GM23338 (cell line): ENCODE data around the gene DOCK4. TPM values are rescaled to one million over a fixed set of nuclear protein-coding genes. Genes with fewer than 3 reads are reported as not detected.

ENCODE experiments used
- ATAC-seq: fragments of 200-7000 bp; cut with Tn5 transposase; 3 replicates; pipeline ENCODE4 v1.9.1; 2020
- DNase-seq: peaks from one replicate; pipeline ENCODE4 v3.0.0-alpha.2; 2015; ENCODE audit warnings: low spot score
- H2AFZ ChIP-seq: fragments of 200-600 bp; sonication (generic); 2 replicates; pipeline ENCODE4 v1.8.0; 2016; ENCODE audit warnings: antibody characterized with exemption, mild to moderate bottlenecking, moderate library complexity
- H3F3A ChIP-seq: fragments of 200-600 bp; sonication (generic); replicated peaks from 2 replicates; pipeline ENCODE4 v1.8.0; 2017; ENCODE audit warnings: antibody characterized with exemption, mixed run types, low read depth
- H3K27ac ChIP-seq: fragments of 200-600 bp; sonication (generic); 2 replicates; pipeline ENCODE4 v1.6.1; 2016; ENCODE audit warnings: low read depth
- H3K27me3 ChIP-seq: fragments of 200-600 bp; sonication (generic); 2 replicates; pipeline ENCODE4 v1.8.0; 2016; ENCODE audit warnings: mild to moderate bottlenecking, mixed run types, moderate library complexity; ENCODE audit not compliant: insufficient read depth
- H3K36me3 ChIP-seq: fragments of 200-600 bp; sonication (generic); 2 replicates; pipeline ENCODE4 v1.8.0; 2016; ENCODE audit warnings: mild to moderate bottlenecking; ENCODE audit not compliant: insufficient read depth
- H3K4me1 ChIP-seq: fragments of 200-600 bp; sonication (generic); 2 replicates; pipeline ENCODE4 v1.8.0; 2016; ENCODE audit warnings: mild to moderate bottlenecking, moderate library complexity; ENCODE audit not compliant: insufficient read depth
- H3K4me2 ChIP-seq: fragments of 200-600 bp; sonication (generic); 2 replicates; pipeline ENCODE4 v1.7.1; 2017; ENCODE audit warnings: mixed run types
- H3K4me3 ChIP-seq: fragments of 200-600 bp; sonication (generic); 2 replicates; pipeline ENCODE4 v1.6.1; 2016; ENCODE audit warnings: mixed run types
- H3K79me2 ChIP-seq: fragments of 200-600 bp; sonication (generic); replicated peaks from 2 replicates; pipeline ENCODE4 v1.8.0; 2017; ENCODE audit warnings: mild to moderate bottlenecking; ENCODE audit not compliant: insufficient read depth
- H3K9me2 ChIP-seq: fragments of 200-600 bp; sonication (generic); 2 replicates; pipeline ENCODE4 v1.8.0; 2017; ENCODE audit not compliant: insufficient read depth
- H4K20me1 ChIP-seq: fragments of 200-600 bp; sonication (generic); replicated peaks from 2 replicates; pipeline ENCODE4 v1.8.0; 2017; ENCODE audit warnings: mild to moderate bottlenecking; ENCODE audit not compliant: insufficient read depth
- H3K27ac Mint-ChIP-seq: 2 replicates; pipeline ENCODE4 v1.8.0; 2020; ENCODE audit warnings: inconsistent platforms, mild to moderate bottlenecking, moderate library complexity, mixed read lengths
- H3K27me3 Mint-ChIP-seq: 3 replicates; pipeline ENCODE4 v1.8.0; 2022; ENCODE audit warnings: low read depth, mild to moderate bottlenecking, moderate library complexity, mixed read lengths, inconsistent platforms; ENCODE audit not compliant: insufficient read depth, poor library complexity
- H3K36me3 Mint-ChIP-seq: 3 replicates; pipeline ENCODE4 v1.8.0; 2021; ENCODE audit warnings: low read depth, mild to moderate bottlenecking, inconsistent platforms, moderate library complexity, mixed read lengths
- H3K4me1 Mint-ChIP-seq: 3 replicates; pipeline ENCODE4 v1.8.0; 2020; ENCODE audit warnings: mild to moderate bottlenecking, inconsistent platforms, mixed read lengths
- H3K4me3 Mint-ChIP-seq: 3 replicates; pipeline ENCODE4 v1.8.0; 2021; ENCODE audit warnings: moderate library complexity, mild to moderate bottlenecking, inconsistent platforms, mixed read lengths
- H3K9me3 Mint-ChIP-seq: 3 replicates; pipeline ENCODE4 v1.8.0; 2020; ENCODE audit warnings: moderate library complexity, mild to moderate bottlenecking, inconsistent platforms, mixed read lengths
- CREB1 ChIP-seq: fragments of 250-450 bp; sonication (Bioruptor Pico); IDR thresholded peaks from 2 replicates; pipeline ENCODE4 v1.5.0; 2020; ENCODE audit warnings: low read depth, mild to moderate bottlenecking, moderate library complexity
- EZH2 ChIP-seq: fragments of 200-600 bp; sonication (generic); IDR thresholded peaks from one replicate; pipeline ENCODE4 v1.8.0; 2017; ENCODE audit warnings: antibody characterized with exemption, mild to moderate bottlenecking, low read depth; ENCODE audit not compliant: unreplicated experiment
- EZH2phosphoT487 ChIP-seq: fragments of 200-600 bp; sonication (generic); IDR thresholded peaks from one replicate; pipeline ENCODE4 v1.8.1; 2018; ENCODE audit warnings: antibody characterized with exemption; ENCODE audit not compliant: unreplicated experiment
- JUNB ChIP-seq: IDR thresholded peaks from one replicate; pipeline ENCODE4 v1.6.1; 2016; ENCODE audit warnings: antibody characterized with exemption; ENCODE audit not compliant: unreplicated experiment
- NANOG ChIP-seq: IDR thresholded peaks from 2 replicates; pipeline ENCODE4 v1.6.1; 2016; ENCODE audit warnings: antibody characterized with exemption, borderline replicate concordance
- POLR2AphosphoS5 ChIP-seq: IDR thresholded peaks from 2 replicates; pipeline ENCODE4 v1.6.1; 2016; ENCODE audit warnings: antibody characterized with exemption, low read depth
- STAT1 ChIP-seq: IDR thresholded peaks from one replicate; pipeline ENCODE4 v1.6.1; 2016; ENCODE audit warnings: antibody characterized with exemption; ENCODE audit not compliant: unreplicated experiment
- ZNF114 ChIP-seq: fragments of 250-450 bp; sonication (Bioruptor Pico); IDR thresholded peaks from 2 replicates; pipeline ENCODE4 v1.5.0; 2020; ENCODE audit warnings: mild to moderate bottlenecking, moderate library complexity
- ZNF331 ChIP-seq: fragments of 250-450 bp; sonication (Bioruptor Pico); IDR thresholded peaks from 2 replicates; pipeline ENCODE4 v1.5.0; 2020; ENCODE audit warnings: low read depth, mild to moderate bottlenecking, moderate library complexity
- polyA plus RNA-seq: library from polyadenylated mRNA; unstranded; fragments of >200 nt; fragmentation: Nextera tagmentation; extraction: Ambion mirVana; gene quantifications from 2 replicates; pipeline ENCODE4 v1.2.1, GENCODE V29; 2016
- total RNA-seq: library from RNA; depleted of rRNA; stranded (reverse); fragments of >200 nt; shearing (Covaris generic); gene quantifications from 2 replicates; pipeline ENCODE4 v1.2.3, GENCODE V29; 2014
- TF ChIP-seq, protein P1 (sequence below): fragments of 250-450 bp; sonication (Bioruptor Pico); IDR thresholded peaks from 2 replicates; pipeline ENCODE4 v1.5.0; 2020; ENCODE audit warnings: mild to moderate bottlenecking, moderate library complexity
- TF ChIP-seq, protein P2 (sequence below), 2 experiments: fragments of 200-600 bp in 1 of 2; sonication (generic) in 1 of 2; conservative IDR thresholded peaks; 2 replicates each; pipeline versions ENCODE4 v1.5.1 to v1.6.1; 2016 to 2017; ENCODE audit warnings: antibody characterized with exemption in 2 of 2, low read depth in 2 of 2, mild to moderate bottlenecking in 2 of 2, moderate library complexity in 1 of 2
- TF ChIP-seq, protein P3 (sequence below): IDR thresholded peaks from 2 replicates; pipeline ENCODE4 v1.6.1; 2016; ENCODE audit warnings: antibody characterized with exemption
- TF ChIP-seq, protein P4 (sequence below): IDR thresholded peaks from one replicate; pipeline ENCODE4 v1.6.1; 2018; ENCODE audit warnings: antibody characterized with exemption; ENCODE audit not compliant: unreplicated experiment

DOCK4 gene
- total and polyA plus RNA-seq, 2 experiments from 2014 or later = 6.3 to 33.8 TPM

DNA sequence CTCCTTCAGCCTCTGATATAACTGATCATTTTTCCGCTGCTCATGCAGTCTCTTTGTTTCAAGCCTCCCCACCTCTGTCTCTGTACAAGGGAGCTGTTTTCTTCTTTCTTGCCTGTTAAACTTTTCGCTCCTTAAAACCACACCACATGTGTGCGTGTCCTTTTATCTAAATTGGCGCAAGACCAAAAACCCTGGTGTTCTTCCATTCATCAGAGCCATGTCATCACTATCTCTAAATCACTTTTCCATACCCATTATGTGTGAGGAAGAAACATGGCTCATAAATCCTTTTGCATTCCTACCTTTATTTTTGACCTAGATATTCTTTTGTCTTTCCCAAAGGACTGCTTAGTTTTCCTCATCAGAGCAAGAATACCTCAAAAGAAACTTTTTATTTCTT lies 404.9 kb downstream of the DOCK4 start:
- Histone ChIP-seq H3K36me3 (peaks cover 20% of the 10 kb centered on the region; the same call in 1 of the 2 replicates), H3K27ac (no peak overlapping the region), H3F3A (no peaks in the 10 kb centered on the region), H3K4me1 (no peaks in the 10 kb centered on the region), H3K27me3 (no peaks in the 10 kb centered on the region), H3K9me2 (0 out of 2 replicates have a peak, but pooled peaks cover 3% of the 10 kb centered on the region), H3K4me3 (no peak overlapping the region), H2AFZ (no peak overlapping the region), H3K4me2 (no peak overlapping the region), H3K79me2 (no peaks in the 10 kb centered on the region), H4K20me1 (no peaks in the 10 kb centered on the region)
- no peak for ATAC-seq
- Mint-ChIP-seq H3K27ac (no peak overlapping the region), H3K9me3 (peaks cover 49% of the 10 kb centered on the region), H3K36me3 (peaks cover 71% of the 10 kb centered on the region), H3K27me3 (no peaks in the 10 kb centered on the region), H3K4me3 (no peak overlapping the region), H3K4me1 (no peaks in the 10 kb centered on the region)
- TF ChIP-seq EZH2 = no peak
- no peak for TF ChIP-seq ZNF114 (CRISPR knock-in tag)
- TF ChIP-seq STAT1 = no peak
- TF ChIP-seq, protein P1, sequence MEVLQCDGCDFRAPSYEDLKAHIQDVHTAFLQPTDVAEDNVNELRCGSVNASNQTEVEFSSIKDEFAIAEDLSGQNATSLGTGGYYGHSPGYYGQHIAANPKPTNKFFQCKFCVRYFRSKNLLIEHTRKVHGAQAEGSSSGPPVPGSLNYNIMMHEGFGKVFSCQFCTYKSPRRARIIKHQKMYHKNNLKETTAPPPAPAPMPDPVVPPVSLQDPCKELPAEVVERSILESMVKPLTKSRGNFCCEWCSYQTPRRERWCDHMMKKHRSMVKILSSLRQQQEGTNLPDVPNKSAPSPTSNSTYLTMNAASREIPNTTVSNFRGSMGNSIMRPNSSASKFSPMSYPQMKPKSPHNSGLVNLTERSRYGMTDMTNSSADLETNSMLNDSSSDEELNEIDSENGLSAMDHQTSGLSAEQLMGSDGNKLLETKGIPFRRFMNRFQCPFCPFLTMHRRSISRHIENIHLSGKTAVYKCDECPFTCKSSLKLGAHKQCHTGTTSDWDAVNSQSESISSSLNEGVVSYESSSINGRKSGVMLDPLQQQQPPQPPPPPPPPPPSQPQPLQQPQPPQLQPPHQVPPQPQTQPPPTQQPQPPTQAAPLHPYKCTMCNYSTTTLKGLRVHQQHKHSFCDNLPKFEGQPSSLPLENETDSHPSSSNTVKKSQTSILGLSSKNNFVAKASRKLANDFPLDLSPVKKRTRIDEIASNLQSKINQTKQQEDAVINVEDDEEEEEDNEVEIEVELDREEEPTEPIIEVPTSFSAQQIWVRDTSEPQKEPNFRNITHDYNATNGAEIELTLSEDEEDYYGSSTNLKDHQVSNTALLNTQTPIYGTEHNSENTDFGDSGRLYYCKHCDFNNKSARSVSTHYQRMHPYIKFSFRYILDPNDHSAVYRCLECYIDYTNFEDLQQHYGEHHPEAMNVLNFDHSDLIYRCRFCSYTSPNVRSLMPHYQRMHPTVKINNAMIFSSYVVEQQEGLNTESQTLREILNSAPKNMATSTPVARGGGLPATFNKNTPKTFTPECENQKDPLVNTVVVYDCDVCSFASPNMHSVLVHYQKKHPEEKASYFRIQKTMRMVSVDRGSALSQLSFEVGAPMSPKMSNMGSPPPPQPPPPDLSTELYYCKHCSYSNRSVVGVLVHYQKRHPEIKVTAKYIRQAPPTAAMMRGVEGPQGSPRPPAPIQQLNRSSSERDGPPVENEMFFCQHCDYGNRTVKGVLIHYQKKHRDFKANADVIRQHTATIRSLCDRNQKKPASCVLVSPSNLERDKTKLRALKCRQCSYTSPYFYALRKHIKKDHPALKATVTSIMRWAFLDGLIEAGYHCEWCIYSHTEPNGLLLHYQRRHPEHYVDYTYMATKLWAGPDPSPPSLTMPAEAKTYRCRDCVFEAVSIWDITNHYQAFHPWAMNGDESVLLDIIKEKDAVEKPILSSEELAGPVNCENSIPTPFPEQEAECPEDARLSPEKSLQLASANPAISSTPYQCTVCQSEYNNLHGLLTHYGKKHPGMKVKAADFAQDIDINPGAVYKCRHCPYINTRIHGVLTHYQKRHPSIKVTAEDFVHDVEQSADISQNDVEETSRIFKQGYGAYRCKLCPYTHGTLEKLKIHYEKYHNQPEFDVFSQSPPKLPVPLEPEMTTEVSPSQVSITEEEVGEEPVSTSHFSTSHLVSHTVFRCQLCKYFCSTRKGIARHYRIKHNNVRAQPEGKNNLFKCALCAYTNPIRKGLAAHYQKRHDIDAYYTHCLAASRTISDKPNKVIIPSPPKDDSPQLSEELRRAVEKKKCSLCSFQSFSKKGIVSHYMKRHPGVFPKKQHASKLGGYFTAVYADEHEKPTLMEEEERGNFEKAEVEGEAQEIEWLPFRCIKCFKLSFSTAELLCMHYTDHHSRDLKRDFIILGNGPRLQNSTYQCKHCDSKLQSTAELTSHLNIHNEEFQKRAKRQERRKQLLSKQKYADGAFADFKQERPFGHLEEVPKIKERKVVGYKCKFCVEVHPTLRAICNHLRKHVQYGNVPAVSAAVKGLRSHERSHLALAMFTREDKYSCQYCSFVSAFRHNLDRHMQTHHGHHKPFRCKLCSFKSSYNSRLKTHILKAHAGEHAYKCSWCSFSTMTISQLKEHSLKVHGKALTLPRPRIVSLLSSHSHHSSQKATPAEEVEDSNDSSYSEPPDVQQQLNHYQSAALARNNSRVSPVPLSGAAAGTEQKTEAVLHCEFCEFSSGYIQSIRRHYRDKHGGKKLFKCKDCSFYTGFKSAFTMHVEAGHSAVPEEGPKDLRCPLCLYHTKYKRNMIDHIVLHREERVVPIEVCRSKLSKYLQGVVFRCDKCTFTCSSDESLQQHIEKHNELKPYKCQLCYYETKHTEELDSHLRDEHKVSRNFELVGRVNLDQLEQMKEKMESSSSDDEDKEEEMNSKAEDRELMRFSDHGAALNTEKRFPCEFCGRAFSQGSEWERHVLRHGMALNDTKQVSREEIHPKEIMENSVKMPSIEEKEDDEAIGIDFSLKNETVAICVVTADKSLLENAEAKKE (CRISPR knock-in tag) = no peak
- TF ChIP-seq, protein P2, sequence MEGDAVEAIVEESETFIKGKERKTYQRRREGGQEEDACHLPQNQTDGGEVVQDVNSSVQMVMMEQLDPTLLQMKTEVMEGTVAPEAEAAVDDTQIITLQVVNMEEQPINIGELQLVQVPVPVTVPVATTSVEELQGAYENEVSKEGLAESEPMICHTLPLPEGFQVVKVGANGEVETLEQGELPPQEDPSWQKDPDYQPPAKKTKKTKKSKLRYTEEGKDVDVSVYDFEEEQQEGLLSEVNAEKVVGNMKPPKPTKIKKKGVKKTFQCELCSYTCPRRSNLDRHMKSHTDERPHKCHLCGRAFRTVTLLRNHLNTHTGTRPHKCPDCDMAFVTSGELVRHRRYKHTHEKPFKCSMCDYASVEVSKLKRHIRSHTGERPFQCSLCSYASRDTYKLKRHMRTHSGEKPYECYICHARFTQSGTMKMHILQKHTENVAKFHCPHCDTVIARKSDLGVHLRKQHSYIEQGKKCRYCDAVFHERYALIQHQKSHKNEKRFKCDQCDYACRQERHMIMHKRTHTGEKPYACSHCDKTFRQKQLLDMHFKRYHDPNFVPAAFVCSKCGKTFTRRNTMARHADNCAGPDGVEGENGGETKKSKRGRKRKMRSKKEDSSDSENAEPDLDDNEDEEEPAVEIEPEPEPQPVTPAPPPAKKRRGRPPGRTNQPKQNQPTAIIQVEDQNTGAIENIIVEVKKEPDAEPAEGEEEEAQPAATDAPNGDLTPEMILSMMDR (conservative IDR thresholded peaks at IDR 0.05; ENCODE audit: low read depth in 2 of 2) = no peak
- TF ChIP-seq EZH2phosphoT487 = no peak
- TF ChIP-seq, protein P3, sequence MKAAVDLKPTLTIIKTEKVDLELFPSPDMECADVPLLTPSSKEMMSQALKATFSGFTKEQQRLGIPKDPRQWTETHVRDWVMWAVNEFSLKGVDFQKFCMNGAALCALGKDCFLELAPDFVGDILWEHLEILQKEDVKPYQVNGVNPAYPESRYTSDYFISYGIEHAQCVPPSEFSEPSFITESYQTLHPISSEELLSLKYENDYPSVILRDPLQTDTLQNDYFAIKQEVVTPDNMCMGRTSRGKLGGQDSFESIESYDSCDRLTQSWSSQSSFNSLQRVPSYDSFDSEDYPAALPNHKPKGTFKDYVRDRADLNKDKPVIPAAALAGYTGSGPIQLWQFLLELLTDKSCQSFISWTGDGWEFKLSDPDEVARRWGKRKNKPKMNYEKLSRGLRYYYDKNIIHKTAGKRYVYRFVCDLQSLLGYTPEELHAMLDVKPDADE = no peak
- TF ChIP-seq JUNB = no peak
- TF ChIP-seq CREB1 (CRISPR knock-in tag) = no peak
- TF ChIP-seq, protein P4, sequence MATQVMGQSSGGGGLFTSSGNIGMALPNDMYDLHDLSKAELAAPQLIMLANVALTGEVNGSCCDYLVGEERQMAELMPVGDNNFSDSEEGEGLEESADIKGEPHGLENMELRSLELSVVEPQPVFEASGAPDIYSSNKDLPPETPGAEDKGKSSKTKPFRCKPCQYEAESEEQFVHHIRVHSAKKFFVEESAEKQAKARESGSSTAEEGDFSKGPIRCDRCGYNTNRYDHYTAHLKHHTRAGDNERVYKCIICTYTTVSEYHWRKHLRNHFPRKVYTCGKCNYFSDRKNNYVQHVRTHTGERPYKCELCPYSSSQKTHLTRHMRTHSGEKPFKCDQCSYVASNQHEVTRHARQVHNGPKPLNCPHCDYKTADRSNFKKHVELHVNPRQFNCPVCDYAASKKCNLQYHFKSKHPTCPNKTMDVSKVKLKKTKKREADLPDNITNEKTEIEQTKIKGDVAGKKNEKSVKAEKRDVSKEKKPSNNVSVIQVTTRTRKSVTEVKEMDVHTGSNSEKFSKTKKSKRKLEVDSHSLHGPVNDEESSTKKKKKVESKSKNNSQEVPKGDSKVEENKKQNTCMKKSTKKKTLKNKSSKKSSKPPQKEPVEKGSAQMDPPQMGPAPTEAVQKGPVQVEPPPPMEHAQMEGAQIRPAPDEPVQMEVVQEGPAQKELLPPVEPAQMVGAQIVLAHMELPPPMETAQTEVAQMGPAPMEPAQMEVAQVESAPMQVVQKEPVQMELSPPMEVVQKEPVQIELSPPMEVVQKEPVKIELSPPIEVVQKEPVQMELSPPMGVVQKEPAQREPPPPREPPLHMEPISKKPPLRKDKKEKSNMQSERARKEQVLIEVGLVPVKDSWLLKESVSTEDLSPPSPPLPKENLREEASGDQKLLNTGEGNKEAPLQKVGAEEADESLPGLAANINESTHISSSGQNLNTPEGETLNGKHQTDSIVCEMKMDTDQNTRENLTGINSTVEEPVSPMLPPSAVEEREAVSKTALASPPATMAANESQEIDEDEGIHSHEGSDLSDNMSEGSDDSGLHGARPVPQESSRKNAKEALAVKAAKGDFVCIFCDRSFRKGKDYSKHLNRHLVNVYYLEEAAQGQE = no peak
- TF ChIP-seq POLR2AphosphoS5 = no peak
- no peak for TF ChIP-seq ZNF331
- no peak for TF ChIP-seq NANOG
- DNase-seq = no peak
